Measurements from ENCODE around the gene KCNH4.

Gene KCNH4

DNA sequence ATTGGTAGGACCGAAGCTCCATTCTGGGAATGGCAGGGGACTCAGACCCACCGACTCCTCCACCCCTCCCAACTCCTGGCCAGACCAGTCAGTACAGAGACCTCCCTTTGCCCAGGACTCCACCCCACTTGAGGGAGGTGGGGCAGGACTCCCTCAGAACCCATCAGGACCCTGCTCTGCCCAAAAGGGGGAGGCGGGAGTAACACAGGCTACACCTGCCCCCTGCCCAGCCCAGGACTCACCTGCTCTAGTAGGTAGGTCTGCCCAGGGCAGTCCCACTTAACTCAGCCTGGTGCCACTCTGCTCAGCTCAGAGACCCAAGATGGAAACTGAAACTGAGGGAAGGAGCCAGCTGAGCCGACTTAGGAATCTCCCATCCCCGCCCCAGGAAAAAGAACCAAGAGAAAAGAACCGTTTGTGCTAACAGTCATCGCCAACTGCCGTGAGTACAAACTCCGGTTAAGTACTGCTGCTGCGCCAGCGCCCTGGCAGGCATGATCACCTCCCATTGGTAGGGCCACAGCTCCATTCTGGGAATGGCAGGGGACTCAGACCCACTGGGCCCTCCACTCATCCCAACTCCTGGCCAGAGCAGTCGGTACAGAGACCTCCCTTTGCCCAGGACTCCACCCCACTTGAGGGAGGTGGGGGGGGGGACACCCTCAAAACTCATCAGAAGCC lies 68.9 kb downstream of the KCNH4 start:
- H3K27ac Mint-ChIP-seq = peak overlapping the region; percentile 90
- H3K9me3 Mint-ChIP-seq = no peaks in the 10 kb centered on the region
- ATAC-seq = no peak
- peaks cover 79% of the 10 kb centered on the region for H3K4me1 Mint-ChIP-seq
- peaks cover 17% of the 10 kb centered on the region for H3K36me3 Mint-ChIP-seq
- no peaks in the 10 kb centered on the region for H3K27me3 Mint-ChIP-seq
- H3K4me3 Mint-ChIP-seq = peak overlapping the region; percentile 71

DNA sequence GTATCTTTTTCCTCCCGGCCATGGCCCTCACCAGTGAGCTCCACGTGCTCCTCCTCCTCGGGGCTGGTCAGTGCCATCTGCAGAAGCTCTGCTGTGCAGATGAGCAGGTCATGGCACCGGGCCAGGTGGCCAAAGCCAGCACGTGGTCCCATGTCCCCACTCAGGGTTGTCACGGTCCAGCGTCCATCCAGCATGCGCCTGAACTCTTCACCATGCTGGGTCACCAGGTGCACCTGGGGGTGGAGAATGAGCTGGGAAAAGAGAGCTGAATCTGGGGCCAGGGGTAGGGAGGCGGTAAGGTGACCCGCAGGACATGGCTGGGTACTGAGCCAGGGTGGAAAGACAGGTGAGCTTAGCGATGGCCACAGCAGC lies 69.7 kb downstream of the KCNH4 start:
- H3K27me3 Mint-ChIP-seq = no peaks in the 10 kb centered on the region
- peaks cover 12% of the 10 kb centered on the region for H3K36me3 Mint-ChIP-seq
- no peaks in the 10 kb centered on the region for H3K9me3 Mint-ChIP-seq
- ATAC-seq = no peak
- H3K27ac Mint-ChIP-seq = peak overlapping the region; percentile 90
- H3K4me1 Mint-ChIP-seq = peaks cover 72% of the 10 kb centered on the region
- H3K4me3 Mint-ChIP-seq = no peak overlapping the region

DNA sequence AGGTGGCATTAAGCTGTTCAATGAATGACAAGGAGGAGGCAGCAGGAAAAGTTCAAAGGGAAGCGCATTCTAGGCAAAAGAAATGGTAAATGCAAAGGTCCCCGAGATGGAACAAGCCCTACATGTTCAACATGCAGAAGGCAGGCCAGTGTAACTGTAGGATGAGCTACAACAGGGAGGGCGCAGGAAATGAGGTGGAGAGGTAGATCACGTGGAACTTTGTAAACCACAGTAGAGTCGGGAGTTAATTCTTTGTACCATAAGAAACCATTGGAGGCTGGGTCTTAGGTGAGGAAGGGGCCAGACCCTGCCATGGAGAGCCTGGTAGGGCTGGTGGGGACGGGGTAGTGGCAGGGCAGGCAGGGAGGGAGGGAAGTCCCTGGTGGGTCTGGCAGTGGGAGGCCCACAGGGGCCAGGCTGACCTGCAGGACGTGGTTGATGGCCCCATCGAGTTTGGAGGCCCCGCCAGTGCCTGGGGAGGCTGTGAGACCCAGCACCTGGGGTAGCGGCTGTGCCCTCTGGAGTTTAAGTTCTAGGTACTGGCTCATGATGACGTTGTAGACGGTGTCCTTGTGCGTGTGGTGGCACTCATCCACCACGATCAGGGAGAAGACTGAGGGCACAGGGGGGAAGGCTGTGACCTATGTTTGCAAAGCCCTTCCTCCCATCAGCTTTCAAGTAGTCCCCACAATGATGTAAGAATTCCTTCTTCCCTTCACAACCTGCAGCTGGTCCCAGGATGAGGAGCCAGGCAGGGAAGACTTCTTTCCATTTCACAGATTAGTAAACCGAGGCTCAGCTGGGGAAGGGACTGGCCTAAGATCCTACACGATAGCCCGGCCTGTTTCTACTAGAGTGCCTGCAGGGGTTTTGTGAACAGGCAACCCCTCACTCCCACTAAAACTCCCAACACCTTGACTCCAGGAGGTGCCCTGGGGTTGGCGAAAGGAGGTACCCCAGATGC lies 70.4 kb downstream of the KCNH4 start:
- Mint-ChIP-seq H3K36me3 (peaks cover 19% of the 10 kb centered on the region), H3K9me3 (no peaks in the 10 kb centered on the region), H3K4me3 (no peak overlapping the region), H3K4me1 (peaks cover 72% of the 10 kb centered on the region), H3K27me3 (no peaks in the 10 kb centered on the region), H3K27ac (peak overlapping the region; percentile 90)
- ATAC-seq = no peak

DNA sequence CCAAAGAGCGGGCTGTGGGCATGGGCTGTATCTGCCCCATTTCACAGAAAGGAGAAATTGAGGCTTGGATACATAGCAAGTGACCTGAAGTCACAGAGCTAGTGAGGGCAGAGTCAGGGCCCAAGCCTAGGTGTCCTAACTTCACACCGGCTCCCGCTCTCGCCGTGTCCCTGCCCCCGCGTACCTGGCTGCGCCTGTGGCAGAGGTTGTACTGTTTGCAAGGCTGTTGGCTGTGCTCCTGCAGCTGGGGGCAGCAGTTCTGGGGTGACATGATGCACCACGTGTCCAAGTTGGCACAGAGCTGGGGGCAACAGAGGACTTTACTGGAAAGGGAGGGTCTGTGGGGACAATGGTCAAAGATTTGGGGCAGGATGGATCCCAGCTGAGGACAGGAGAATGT lies 71.9 kb downstream of the KCNH4 start:
- ATAC-seq = no peak
- H3K27me3 Mint-ChIP-seq = no peaks in the 10 kb centered on the region
- H3K27ac Mint-ChIP-seq = no peak overlapping the region
- no peak overlapping the region for H3K4me3 Mint-ChIP-seq
- H3K36me3 Mint-ChIP-seq = peaks cover 20% of the 10 kb centered on the region
- peaks cover 57% of the 10 kb centered on the region for H3K4me1 Mint-ChIP-seq
- H3K9me3 Mint-ChIP-seq = no peaks in the 10 kb centered on the region

DNA sequence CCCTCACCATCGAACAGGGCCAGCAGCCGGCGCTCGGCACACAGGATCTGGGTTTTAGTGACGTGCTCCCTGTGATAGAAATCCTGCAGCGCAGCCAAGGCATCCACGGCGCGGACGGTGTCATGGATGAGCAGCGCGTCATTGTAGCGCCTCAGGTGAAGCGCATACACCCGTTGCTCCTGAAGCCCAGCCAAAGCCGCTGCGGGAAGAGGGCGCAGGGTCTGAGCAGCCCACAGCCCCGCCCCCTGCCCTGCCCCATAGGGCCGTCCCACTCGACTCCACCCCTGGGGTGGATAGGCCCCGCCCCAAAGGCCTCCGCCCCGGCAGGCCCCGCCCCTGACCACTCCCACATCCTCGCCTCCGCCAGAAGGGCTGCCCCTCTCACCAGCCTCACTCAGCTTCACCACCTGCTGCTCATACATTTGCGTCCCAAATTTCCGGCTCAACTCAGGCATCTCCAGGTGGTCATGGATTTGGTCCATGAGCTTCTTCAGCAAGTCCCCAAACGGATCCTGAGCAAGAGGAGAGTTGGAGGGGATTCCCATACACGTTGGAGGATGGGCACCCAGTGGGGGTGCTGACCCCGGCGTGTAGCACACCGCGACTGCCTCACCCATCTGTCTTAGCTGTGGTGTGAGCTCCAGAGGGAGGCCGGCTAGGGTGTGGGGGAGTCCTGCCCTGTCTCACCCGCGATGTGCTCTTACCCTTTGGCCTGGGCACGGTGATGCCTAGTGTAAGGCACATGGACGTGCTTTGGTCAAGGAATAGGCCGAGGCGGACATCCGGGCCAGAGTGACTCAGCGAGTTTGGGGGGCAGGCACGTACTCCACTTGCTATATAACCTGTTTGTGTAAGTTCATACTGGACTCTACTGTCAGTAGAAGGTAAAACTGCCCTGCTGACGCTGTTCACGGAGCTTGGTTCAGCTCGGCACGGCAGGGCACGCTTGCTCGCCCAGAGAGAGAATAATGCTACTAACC lies 73.1 kb downstream of the KCNH4 start:
- ATAC-seq = peak; percentile 92
- H3K9me3 Mint-ChIP-seq = no peaks in the 10 kb centered on the region
- no peaks in the 10 kb centered on the region for H3K27me3 Mint-ChIP-seq
- H3K4me3 Mint-ChIP-seq = peak overlapping the region; percentile 59
- peaks cover 46% of the 10 kb centered on the region for H3K4me1 Mint-ChIP-seq
- H3K36me3 Mint-ChIP-seq = peaks cover 20% of the 10 kb centered on the region
- H3K27ac Mint-ChIP-seq = no peak overlapping the region

DNA sequence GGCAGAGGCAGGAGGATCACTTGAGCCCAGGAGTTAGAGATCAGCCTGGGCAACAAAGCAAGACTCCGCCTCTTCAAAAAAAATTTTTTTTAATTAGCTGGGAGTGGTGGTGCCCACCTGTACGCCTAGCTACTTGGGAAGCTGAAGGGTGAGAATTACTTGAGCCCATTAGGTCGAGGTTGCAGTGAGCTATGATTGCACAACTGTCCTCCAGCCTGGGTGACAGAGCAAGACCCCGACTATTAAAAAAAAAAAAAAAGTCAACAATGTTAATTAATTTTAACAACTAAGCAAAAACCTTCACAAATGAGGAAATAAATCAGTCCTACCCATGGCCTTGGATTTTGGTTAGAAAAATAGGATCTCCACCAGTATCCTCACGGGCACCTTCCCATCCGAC lies 73.8 kb downstream of the KCNH4 start:
- no peak for ATAC-seq
- Mint-ChIP-seq H3K27ac (no peak overlapping the region), H3K4me1 (peaks cover 38% of the 10 kb centered on the region), H3K4me3 (peak overlapping the region; percentile 59), H3K9me3 (no peaks in the 10 kb centered on the region), H3K27me3 (no peaks in the 10 kb centered on the region), H3K36me3 (peaks cover 20% of the 10 kb centered on the region)
